CD4-positive, alpha-beta T cell treated with Interleukin-6 at 100 ng/mL for 8 hours (primary cell): ENCODE measurements around the gene PGM2L1.
A peak's percentile ranks its signal among the peaks of the same experiment; 100 is the strongest.
"Not testable (repeated sequence)": the region's sequence is repeated elsewhere in the genome, so short reads cannot be mapped to it uniquely, and the experiment has no call there.

ENCODE experiments used
- DNase-seq: peaks from one replicate; pipeline ENCODE4 v3.0.0-alpha.2; 2020; ENCODE audit warnings: mixed read lengths, low spot score

The PGM2L1 gene

DNA sequence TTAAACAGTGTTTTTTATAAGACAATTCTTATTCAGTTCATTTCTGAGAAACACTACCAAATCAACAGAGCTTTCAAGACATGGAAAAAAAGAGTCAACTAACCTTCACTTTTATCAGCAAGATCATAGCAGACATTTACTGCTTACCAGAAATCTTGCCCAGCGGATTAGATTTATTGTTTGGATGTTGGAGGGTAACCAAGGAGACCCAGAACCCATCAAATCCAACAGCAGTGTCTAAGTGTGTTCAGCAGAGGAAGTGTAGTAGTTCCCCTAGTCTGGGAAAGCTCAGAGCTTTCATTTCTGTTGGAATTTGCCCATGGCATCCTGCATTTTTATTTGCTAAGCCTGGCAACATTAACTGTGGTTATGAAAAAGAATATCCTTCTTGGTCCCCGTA, 2.4 kb upstream of the PGM2L1 start:
- no peak for DNase-seq

GRCh38 chr11:74397501-74398243, 561 bp downstream of the PGM2L1 start:
- DNase-seq = peak; percentile 56

- DNase-seq = no peak
These were observed 6.0 kb downstream of the PGM2L1 start for GRCh38 chr11:74392256-74392655.

GRCh38 chr11:74391193-74391592, 7.0 kb downstream of the PGM2L1 start:
- DNase-seq = no peak

GRCh38 chr11:74390697-74391096, 7.5 kb downstream of the PGM2L1 start:
- no peak for DNase-seq

DNA sequence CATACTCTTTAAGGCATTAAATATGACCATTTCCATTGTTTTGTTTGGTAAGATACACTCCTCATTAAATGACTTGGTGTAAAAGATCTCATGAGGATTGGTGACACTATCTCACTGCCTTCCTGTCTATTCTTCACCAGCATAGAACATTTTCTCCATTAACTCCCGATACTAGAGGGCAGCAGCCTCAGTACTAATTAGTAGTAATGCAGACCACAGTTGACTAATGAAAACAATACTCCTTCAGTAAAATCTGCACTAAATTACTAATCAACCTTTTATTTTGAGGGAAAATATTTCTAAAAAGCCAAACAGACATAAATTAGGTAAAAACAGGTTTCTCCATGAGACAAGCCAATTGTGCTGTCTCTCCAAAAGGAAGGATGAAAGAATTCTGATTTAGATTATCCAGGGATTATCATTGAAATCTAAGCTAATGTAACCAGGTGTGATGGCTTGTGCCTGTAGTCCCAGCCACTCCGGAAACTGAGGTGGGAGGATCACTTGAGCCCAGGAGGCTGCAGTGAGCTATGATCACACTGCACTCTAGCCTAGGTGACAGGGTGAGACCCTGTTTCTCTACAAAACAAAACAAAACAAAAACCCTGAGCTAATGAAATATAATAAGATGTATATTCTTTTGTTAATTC, 9.4 kb downstream of the PGM2L1 start:
- peak; percentile 75 for DNase-seq

- DNase-seq = no peak
These were observed 13.6 kb downstream of the PGM2L1 start for GRCh38 chr11:74384641-74385040.

GRCh38 chr11:74380746-74381439, 17.3 kb downstream of the PGM2L1 start:
- no peak for DNase-seq

- DNase-seq = no peak
These were observed 20.5 kb downstream of the PGM2L1 start for GRCh38 chr11:74377689-74378088.

DNA sequence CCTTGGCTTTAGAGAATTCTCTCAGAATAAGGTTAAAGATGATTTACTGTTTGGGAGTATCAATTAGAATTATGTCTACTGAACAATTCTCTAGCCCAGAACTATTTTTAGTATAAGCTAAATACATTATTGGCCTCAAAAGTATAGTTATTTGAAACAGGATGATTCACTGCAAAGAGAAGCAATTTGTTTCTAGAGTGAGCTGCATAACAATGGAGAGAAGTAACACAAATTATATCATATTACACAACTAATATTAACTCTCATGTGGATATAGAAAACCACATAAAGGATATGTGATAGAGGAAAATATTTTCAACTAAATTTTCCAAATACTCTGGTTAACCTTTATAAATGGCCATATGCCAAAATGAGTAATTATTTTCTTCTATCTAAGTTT, 24.9 kb downstream of the PGM2L1 start:
- no peak for DNase-seq

- DNase-seq = no peak
These were observed 26.8 kb downstream of the PGM2L1 start for GRCh38 chr11:74371269-74372052.

GRCh38 chr11:74370123-74370522, 28.1 kb downstream of the PGM2L1 start:
- no peak for DNase-seq

DNA sequence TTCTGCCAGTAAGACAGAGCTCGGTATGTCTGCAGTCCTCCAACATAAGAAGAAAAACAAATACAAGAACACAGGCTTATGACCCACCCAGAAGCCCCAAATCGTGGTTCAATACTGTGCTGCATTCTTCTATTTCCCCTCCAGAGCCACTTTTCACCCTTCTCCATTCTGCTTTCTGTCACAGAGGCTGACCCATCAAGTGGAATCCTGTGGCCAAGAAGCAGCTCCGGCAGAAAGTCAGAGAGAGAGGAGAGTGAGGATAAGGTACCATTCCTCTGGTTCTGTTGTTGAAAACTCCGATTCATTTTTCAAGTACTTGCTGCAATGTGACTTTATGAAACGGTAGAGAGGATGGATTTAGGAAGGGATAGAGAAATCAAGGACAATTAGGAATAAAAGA, 30.4 kb downstream of the PGM2L1 start:
- DNase-seq = no peak

- no peak for DNase-seq
These were observed 31.7 kb downstream of the PGM2L1 start for GRCh38 chr11:74366576-74366975.

GRCh38 chr11:74365805-74366204, 32.4 kb downstream of the PGM2L1 start:
- not testable (repeated sequence) for DNase-seq

DNA sequence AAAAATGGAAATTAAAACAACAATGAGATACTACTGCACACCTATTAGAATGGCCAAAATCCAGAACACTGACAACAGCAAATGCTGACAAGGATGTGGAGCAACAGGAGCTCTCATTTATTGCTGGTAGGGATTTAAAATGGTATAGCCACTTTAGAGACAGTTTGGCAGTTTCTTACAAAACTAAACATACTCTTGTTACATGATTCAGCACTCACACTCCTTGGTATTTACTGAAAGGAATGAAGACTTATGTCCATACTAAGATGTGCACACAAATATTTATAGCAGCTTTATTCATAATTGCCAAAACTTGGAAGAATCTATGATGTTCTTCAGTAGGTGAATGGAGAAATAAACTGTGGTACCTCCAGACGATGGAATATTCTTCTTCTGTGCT, 40.8 kb downstream of the PGM2L1 start:
- no peak for DNase-seq

DNA sequence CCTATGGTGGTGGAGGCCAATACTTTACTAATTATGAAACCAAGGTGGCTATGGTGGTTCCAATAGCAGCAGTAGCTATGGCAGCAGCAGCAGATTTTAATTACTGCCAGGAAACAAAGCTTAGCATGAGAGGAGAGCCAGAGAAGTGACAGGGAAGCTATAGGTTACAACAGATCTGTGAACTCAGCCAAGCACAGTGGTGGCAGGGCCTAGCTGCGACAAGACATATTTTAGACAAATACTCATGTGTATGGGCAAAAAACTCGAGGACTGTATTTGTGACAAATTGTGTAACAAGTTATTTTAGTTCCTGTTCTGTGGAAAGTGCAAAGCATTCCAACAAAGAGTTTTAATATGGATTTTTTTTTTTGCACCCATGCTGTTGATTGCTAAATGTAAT, 42.6 kb downstream of the PGM2L1 start:
- DNase-seq = no peak

DNA sequence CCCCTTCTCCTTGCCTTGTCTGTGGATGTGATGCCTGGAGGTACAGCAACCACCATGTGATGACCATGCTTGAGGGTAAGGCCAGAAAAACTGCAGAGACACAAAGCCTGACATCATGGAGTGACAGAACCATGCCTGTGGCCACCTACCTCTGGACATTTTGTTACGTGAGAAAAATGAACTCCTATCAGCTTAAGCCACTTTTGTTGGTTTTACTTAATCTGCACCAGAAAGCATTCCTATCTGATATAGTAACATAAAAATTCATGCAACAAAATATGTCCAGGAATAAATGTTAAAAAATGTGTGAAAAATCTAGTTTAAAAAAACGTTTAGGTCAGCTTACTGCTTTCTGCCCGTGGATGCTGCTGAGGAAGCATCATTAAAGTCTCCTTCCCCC, 44.2 kb downstream of the PGM2L1 start:
- DNase-seq = no peak

DNA sequence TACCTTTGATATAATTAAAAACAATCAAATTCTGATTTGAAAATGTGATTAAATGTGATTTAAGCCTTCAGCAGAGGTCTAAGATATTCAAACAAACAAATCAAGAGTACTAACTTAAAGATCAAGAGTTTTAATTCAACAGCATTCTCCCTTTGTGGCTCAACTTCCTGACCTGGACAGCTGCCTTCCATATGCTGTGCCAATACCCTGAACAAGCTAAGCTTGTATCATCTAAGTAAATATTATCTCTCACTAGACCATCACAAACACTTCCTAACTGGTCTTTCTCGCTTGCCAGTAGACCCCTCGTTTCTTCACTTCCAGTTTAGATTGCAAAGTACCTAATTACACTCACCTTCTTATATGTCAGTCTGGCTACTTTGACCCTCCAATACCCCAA, 50.9 kb downstream of the PGM2L1 start:
- no peak for DNase-seq

DNA sequence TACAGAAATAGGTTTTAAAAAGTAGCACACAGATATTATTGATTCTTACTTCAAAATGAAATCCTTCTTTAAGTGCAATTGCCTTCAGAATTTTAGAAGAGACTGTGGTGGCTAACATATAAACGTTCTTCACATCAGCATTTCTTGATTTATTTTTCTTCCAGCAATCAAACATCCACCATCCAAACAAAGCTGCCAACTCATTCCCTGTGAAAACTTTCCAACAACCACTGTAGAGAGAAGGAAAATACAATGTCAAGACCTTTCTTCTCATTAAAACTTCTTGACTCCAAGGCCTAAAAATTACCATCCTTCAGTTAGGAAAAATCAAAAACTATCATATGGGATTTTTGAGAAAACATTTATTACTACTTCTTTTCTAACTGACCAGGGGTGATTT, 52.8 kb downstream of the PGM2L1 start:
- DNase-seq = no peak

DNA sequence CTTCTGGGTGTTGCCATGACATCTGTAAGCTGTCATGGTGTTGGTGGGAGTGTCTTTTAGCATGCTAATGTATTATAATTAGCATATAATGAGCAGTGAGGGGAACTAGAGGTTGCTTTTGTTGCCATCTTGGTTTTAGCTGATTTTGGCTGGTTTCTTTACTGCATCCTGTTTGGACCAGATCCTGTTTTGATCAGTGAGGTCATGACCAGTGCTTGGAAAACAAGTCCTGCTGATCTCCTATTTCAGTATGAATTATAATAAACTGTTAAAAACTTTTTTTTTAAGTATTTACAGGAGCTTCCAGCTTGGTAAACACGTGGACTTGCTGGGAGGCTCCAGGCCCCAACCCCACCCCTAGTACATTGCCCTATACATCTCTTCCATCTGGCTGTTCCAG, 56.3 kb downstream of the PGM2L1 start:
- no peak for DNase-seq

DNA sequence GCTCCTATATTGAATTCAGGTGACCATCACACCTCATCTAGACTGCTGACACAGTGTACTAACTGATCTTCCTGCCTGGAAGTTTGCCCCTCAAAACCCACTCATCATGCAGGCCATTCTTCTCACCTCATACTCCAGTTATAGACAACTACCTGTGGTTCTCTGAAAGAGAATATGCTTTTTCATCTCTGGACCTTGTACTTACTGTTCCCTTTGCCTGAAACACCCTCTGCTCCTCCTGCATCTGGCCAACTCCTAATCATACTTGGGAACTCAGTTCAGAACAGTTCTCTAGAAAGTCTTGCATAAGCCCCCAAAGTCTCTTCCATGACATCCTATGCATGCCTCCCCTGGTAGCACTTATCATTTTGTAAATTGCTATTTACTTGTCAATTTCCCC, 58.6 kb downstream of the PGM2L1 start:
- no peak for DNase-seq

DNA sequence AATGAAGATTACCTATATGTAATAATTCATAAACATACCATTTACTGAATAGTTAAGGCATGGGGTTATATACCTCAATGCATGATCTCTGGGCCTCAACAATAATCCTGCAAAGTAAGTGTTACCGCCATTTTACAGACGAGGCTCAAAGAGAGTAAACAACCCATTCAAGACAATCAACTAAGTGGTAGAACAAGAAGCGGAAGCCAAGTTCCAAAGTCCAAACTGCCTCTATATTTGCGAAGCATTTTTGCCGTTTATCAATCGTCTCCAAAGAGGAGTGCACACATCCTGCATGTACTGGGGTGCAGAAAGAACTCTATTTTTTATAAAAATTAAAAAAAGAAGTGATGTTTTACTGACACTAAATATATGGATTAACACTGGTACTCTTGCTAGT, 59.3 kb downstream of the PGM2L1 start:
- DNase-seq = no peak
